PC-9 (cell line): ENCODE measurements around the gene BLOC1S4. TPM values are rescaled to one million over a fixed set of nuclear protein-coding genes. Genes with fewer than 3 reads are reported as not detected.
"Not testable (repeated sequence)": the region's sequence is repeated elsewhere in the genome, so short reads cannot be mapped to it uniquely, and the experiment has no call there.

Experiments
- BruUV-seq: library from RNA; stranded (reverse); fragments of 400-500 nt; replicated peaks from 2 replicates; lab custom pipeline; 2021; lab: Mats Ljungman, UMichigan
- CTCF ChIA-PET: fragments of 300-600 bp; sonication (Branson Sonifier 250); formaldehyde crosslinking; loops from one replicate; lab custom pipeline; 2022; ENCODE audit warnings: antibody characterized with exemption; lab: Charles Lee
- POLR2A ChIA-PET: fragments of 300-600 bp; sonication (Branson Sonifier 250); formaldehyde crosslinking; loops from one replicate; lab custom pipeline; 2022; ENCODE audit warnings: antibody characterized with exemption; ENCODE audit not compliant: unreplicated experiment; lab: Charles Lee
- DNase-seq, 2 experiments: peaks; one replicate each; pipeline versions ENCODE4 v3.0.0 to v3.0.0-alpha.2; 2015 to 2022; ENCODE audit warnings: mixed read lengths in 1 of 2
- H2AFZ ChIP-seq: fragments of 200-600 bp; sonication (generic); 2 replicates; pipeline ENCODE4 v1.8.1; 2017; ENCODE audit warnings: antibody characterized with exemption
- H3F3A ChIP-seq: fragments of 200-600 bp; sonication (generic); 2 replicates; pipeline ENCODE4 v1.8.1; 2017; ENCODE audit warnings: antibody characterized with exemption, mild to moderate bottlenecking, low read depth; ENCODE audit not compliant: insufficient read depth
- H3K27ac ChIP-seq: fragments of 200-600 bp; sonication (generic); 2 replicates; pipeline ENCODE4 v1.6.1; 2016; ENCODE audit warnings: mixed run types
- H3K27me3 ChIP-seq: fragments of 200-600 bp; sonication (generic); 2 replicates; pipeline ENCODE4 v1.6.1; 2016; ENCODE audit warnings: low read depth, mixed run types; ENCODE audit not compliant: insufficient read depth
- H3K36me3 ChIP-seq: fragments of 200-600 bp; sonication (generic); 2 replicates; pipeline ENCODE4 v1.6.1; 2016; ENCODE audit warnings: low read depth, mixed run types
- H3K4me1 ChIP-seq: fragments of 200-600 bp; sonication (generic); replicated peaks from 2 replicates; pipeline ENCODE4 v1.6.1; 2016; ENCODE audit warnings: mixed run types; ENCODE audit not compliant: insufficient read depth
- H3K4me2 ChIP-seq: fragments of 200-600 bp; sonication (generic); 2 replicates; pipeline ENCODE4 v1.6.1; 2017; ENCODE audit warnings: mixed run types
- H3K4me3 ChIP-seq: fragments of 200-600 bp; sonication (generic); 2 replicates; pipeline ENCODE4 v1.6.1; 2016; ENCODE audit warnings: mixed run types
- H3K79me2 ChIP-seq: fragments of 200-600 bp; sonication (generic); 2 replicates; pipeline ENCODE4 v1.6.1; 2017; ENCODE audit warnings: low read depth, mixed run types
- H3K9me2 ChIP-seq: fragments of 200-600 bp; sonication (generic); 2 replicates; pipeline ENCODE4 v1.8.1; 2017; ENCODE audit warnings: mild to moderate bottlenecking; ENCODE audit not compliant: insufficient read depth
- H3K9me3 ChIP-seq: fragments of 200-600 bp; sonication (generic); 2 replicates; pipeline ENCODE4 v1.8.1; 2016; ENCODE audit warnings: low read depth; ENCODE audit not compliant: insufficient read depth
- H4K20me1 ChIP-seq: fragments of 200-600 bp; sonication (generic); 2 replicates; pipeline ENCODE4 v1.8.1; 2017; ENCODE audit not compliant: insufficient read depth
- CTCF ChIP-seq: fragments of 200-600 bp; sonication (generic); conservative IDR thresholded peaks from 2 replicates; pipeline ENCODE4 v1.6.1; 2017; ENCODE audit warnings: mixed run types, antibody characterized with exemption, mild to moderate bottlenecking, moderate library complexity
- EZH2 ChIP-seq: fragments of 200-600 bp; sonication (generic); IDR thresholded peaks from 2 replicates; pipeline ENCODE4 v1.8.0; 2017; ENCODE audit warnings: antibody characterized with exemption, low read depth
- intact Hi-C: fragments of 100-400 bp; cut with micrococcal nuclease; formaldehyde crosslinking; loops from one replicate; pipeline ENCODE4 v1.10.0; 2022; ENCODE audit not compliant: unreplicated experiment
- total RNA-seq: library from RNA; stranded (reverse); gene quantifications from 2 replicates; pipeline ENCODE4 v1.2.3, GENCODE V29; 2021

Gene BLOC1S4
- total RNA-seq, 1 experiment from 2014 or later = 11.7 TPM

GRCh38 chr4:6753891-6754290, 37.9 kb downstream of the BLOC1S4 start:
- H3K9me3 ChIP-seq = no peaks in the 10 kb centered on the region
- H3K27me3 ChIP-seq = no peaks in the 10 kb centered on the region
- POLR2A ChIA-PET = no interaction called here
- no peak overlapping the region for H2AFZ ChIP-seq
- H3K4me1 ChIP-seq = peaks cover 69% of the 10 kb centered on the region
- peaks cover 30% of the 10 kb centered on the region for H3F3A ChIP-seq
- intact Hi-C loops = no loop called here
- H3K27ac ChIP-seq = peak overlapping the region; percentile 96
- no peaks in the 10 kb centered on the region for H3K79me2 ChIP-seq
- no peaks in the 10 kb centered on the region for H3K36me3 ChIP-seq
- TF ChIP-seq EZH2 = no peak
- DNase-seq = no peak
- peak overlapping the region; percentile 95 for H3K4me2 ChIP-seq
- no TSS peak for BruUV-seq
- H3K9me2 ChIP-seq = no peaks in the 10 kb centered on the region
- peak overlapping the region; percentile 63 for H3K4me3 ChIP-seq
- no peaks in the 10 kb centered on the region for H4K20me1 ChIP-seq
- CTCF ChIA-PET = interaction anchor here (0.6 kb wide), 1 partner anchor 25 kb away, joined by 5 read pairs; no protein-coding TSS in a partner anchor

- Histone ChIP-seq H4K20me1 (no peaks in the 10 kb centered on the region), H3K4me2 (peak overlapping the region; percentile 95), H2AFZ (no peak overlapping the region), H3F3A (peaks cover 27% of the 10 kb centered on the region), H3K4me3 (no peak overlapping the region), H3K27me3 (no peaks in the 10 kb centered on the region), H3K79me2 (no peaks in the 10 kb centered on the region), H3K9me2 (no peaks in the 10 kb centered on the region), H3K9me3 (no peaks in the 10 kb centered on the region), H3K4me1 (peaks cover 64% of the 10 kb centered on the region), H3K36me3 (no peaks in the 10 kb centered on the region), H3K27ac (peak overlapping the region; percentile 96; the same call in 1 of the 2 replicates)
- CTCF ChIA-PET = no interaction called here
- no TSS peak for BruUV-seq
- POLR2A ChIA-PET = no interaction called here
- intact Hi-C loops = no loop called here
- DNase-seq = no peak
- TF ChIP-seq CTCF = no peak
- no peak for TF ChIP-seq EZH2
These were observed 38.6 kb downstream of the BLOC1S4 start for GRCh38 chr4:6754481-6755087.

- CTCF ChIA-PET = no interaction called here
- intact Hi-C loops = no loop called here
- no peaks in the 10 kb centered on the region for H3K79me2 ChIP-seq
These were observed 39.2 kb downstream of the BLOC1S4 start for GRCh38 chr4:6755088-6755753.

GRCh38 chr4:6756345-6756744, 40.4 kb downstream of the BLOC1S4 start:
- Histone ChIP-seq H3K4me1 (peaks cover 47% of the 10 kb centered on the region), H3F3A (peaks cover 19% of the 10 kb centered on the region)
- H3K4me3 ChIP-seq, H3K9me2 ChIP-seq, H3K79me2 ChIP-seq, POLR2A ChIA-PET, H3K27ac ChIP-seq, H3K4me2 ChIP-seq, H3K9me3 ChIP-seq, intact Hi-C loops, H3K27me3 ChIP-seq, DNase-seq, H4K20me1 ChIP-seq, BruUV-seq, CTCF ChIA-PET, H2AFZ ChIP-seq, H3K36me3 ChIP-seq: not testable (repeated sequence)

More at GRCh38 chr4:6755088-6755753, 39.2 kb downstream of the BLOC1S4 start:
- H3K4me2 ChIP-seq = no peak overlapping the region
- DNase-seq = peak in 1 of 2 experiments; percentile 34
- no peaks in the 10 kb centered on the region for H3K9me2 ChIP-seq
- no peak overlapping the region for H2AFZ ChIP-seq
- BruUV-seq = no TSS peak
- H3K4me1 ChIP-seq = peaks cover 58% of the 10 kb centered on the region
- H4K20me1 ChIP-seq = no peaks in the 10 kb centered on the region
- H3K36me3 ChIP-seq = no peaks in the 10 kb centered on the region
- no peaks in the 10 kb centered on the region for H3K9me3 ChIP-seq
- TF ChIP-seq EZH2 = no peak
- TF ChIP-seq CTCF = no peak
- POLR2A ChIA-PET = no interaction called here
- H3K27me3 ChIP-seq = no peaks in the 10 kb centered on the region
- H3F3A ChIP-seq = peaks cover 27% of the 10 kb centered on the region
- H3K4me3 ChIP-seq = no peak overlapping the region
- no peak overlapping the region for H3K27ac ChIP-seq
